GM12864 (cell line): ENCODE measurements around the gene ESCO1.
"Not testable (repeated sequence)": the region's sequence is repeated elsewhere in the genome, so short reads cannot be mapped to it uniquely, and the experiment has no call there.

ENCODE experiments used
- DNase-seq: peaks from one replicate; pipeline ENCODE4 v3.0.0-alpha.2; 2011; ENCODE audit warnings: low read depth
- H3K4me3 ChIP-seq: 2 replicates; pipeline ENCODE4 v1.5.1; 2011; ENCODE audit warnings: mild to moderate bottlenecking, low read depth, low read length, control low read depth
- CTCF ChIP-seq: IDR thresholded peaks from 2 replicates; pipeline ENCODE4 v1.5.1; 2011; ENCODE audit warnings: low read depth, mild to moderate bottlenecking, moderate library complexity, low read length, control low read depth, inconsistent platforms; ENCODE audit errors: missing control alignments

ESCO1 gene

GRCh38 chr18:21599585-21600525, 649 bp downstream of the ESCO1 start:
- DNase-seq: no peak
- TF ChIP-seq CTCF: no peak
- peak overlapping the region; percentile 76 for H3K4me3 ChIP-seq

- H3K4me3 ChIP-seq: peak overlapping the region; percentile 76
- DNase-seq: no peak
- TF ChIP-seq CTCF: no peak
These were observed 1.5 kb downstream of the ESCO1 start for GRCh38 chr18:21598726-21599584.

- no peak for TF ChIP-seq CTCF
- H3K4me3 ChIP-seq: no peak overlapping the region
- DNase-seq: no peak
These were observed 2.9 kb downstream of the ESCO1 start for GRCh38 chr18:21597620-21598019.

- no peak for TF ChIP-seq CTCF
- no peak overlapping the region for H3K4me3 ChIP-seq
- no peak for DNase-seq
These were observed 6.8 kb downstream of the ESCO1 start for GRCh38 chr18:21593540-21594257.

GRCh38 chr18:21592361-21592760, 8.1 kb downstream of the ESCO1 start:
- DNase-seq, H3K4me3 ChIP-seq: not testable (repeated sequence)

GRCh38 chr18:21584391-21584790, 16.1 kb downstream of the ESCO1 start:
- no peak overlapping the region for H3K4me3 ChIP-seq
- TF ChIP-seq CTCF: no peak
- DNase-seq: no peak

- no peak for TF ChIP-seq CTCF
- no peak for DNase-seq
- H3K4me3 ChIP-seq: no peak overlapping the region
These were observed 24.8 kb downstream of the ESCO1 start for GRCh38 chr18:21575656-21576055.
